Upper lobe of left lung (tissue), 6 donors: ENCODE data around the gene SYCE3. TPM values are rescaled to one million over a fixed set of nuclear protein-coding genes. Genes with fewer than 3 reads are reported as not detected.

Source experiments
- ATAC-seq, 2 donors: fragments of 200-7000 bp; cut with Tn5 transposase; one replicate each; pipeline ENCODE4 v1.9.1; 2022; ENCODE audit warnings: mild to moderate bottlenecking in 2 of 2, moderate library complexity in 2 of 2; ENCODE audit not compliant: low FRiP score in 2 of 2
- DNase-seq, 2 donors: peaks; one replicate each; pipeline ENCODE4 v3.0.0-alpha.2; 2019 to 2020
- H3K27ac ChIP-seq, 4 donors: fragments of 200-600 bp; sonication (generic); one replicate each; pipeline ENCODE4 v1.5.1; 2016 to 2019
- H3K27me3 ChIP-seq, 4 donors: fragments of 200-600 bp; sonication (generic); one replicate each; pipeline ENCODE4 v1.5.1; 2017 to 2019
- H3K36me3 ChIP-seq, 4 donors: fragments of 200-600 bp; sonication (generic); one replicate each; pipeline ENCODE4 v1.5.1; 2016 to 2019
- H3K4me1 ChIP-seq, 4 donors: fragments of 200-600 bp; sonication (generic); one replicate each; pipeline ENCODE4 v1.5.1; 2018 to 2019
- H3K4me3 ChIP-seq, 4 donors: fragments of 200-600 bp; sonication (generic); one replicate each; pipeline ENCODE4 v1.5.1; 2017 to 2019; ENCODE audit warnings: mild to moderate bottlenecking in 2 of 4, moderate library complexity in 1 of 4
- H3K9me3 ChIP-seq, 4 donors: fragments of 200-600 bp; sonication (generic); one replicate each; pipeline ENCODE4 v1.5.1; 2018 to 2019
- CTCF ChIP-seq, 6 experiments: fragments of 450-650 bp in 4 of 6; fragments of 200-600 bp in 2 of 6; sonication (generic) in 2 of 6; IDR thresholded peaks; one replicate each; pipeline ENCODE4 v1.5.1; 2016 to 2019; ENCODE audit warnings: antibody characterized with exemption in 6 of 6
- EP300 ChIP-seq, 4 donors: sonication (generic); formaldehyde crosslinking; IDR thresholded peaks; one replicate each; pipeline ENCODE4 v1.5.1; 2017; ENCODE audit warnings: antibody characterized with exemption in 4 of 4, control low read depth in 2 of 4
- POLR2A ChIP-seq, 4 donors: fragments of 450-650 bp; IDR thresholded peaks; one replicate each; pipeline ENCODE4 v1.5.1; 2016 to 2017; ENCODE audit warnings: antibody characterized with exemption in 4 of 4, mild to moderate bottlenecking in 2 of 4
- POLR2AphosphoS5 ChIP-seq, 2 donors: sonication (generic); formaldehyde crosslinking; IDR thresholded peaks; one replicate each; pipeline ENCODE4 v1.5.1; 2017; ENCODE audit warnings: antibody characterized with exemption in 2 of 2
- WGBS, 2 donors: methylation state at CpG; one replicate each; pipeline ENCODE4 v1.1.5; 2017 to 2018; 5-methylcytosine and 5-hydroxymethylcytosine counted together
- total RNA-seq, 6 donors: library from RNA; depleted of rRNA in 4 of 6; stranded (reverse); fragments of >200 nt in 4 of 6; gene quantifications; one replicate each; pipeline versions ENCODE4 v1.1.0 to v1.2.1, GENCODE V29; 2016 to 2021
- donor health status: DM: no; HTN: no; CAD: no; lungs with moderate emphysema.
- donor health status: DM: no; HTN: yes; CAD: no; lungs with severe emphysema.

SYCE3 gene
- total RNA-seq, 6 donors from 2014 or later, result 3.4 TPM; not detected in 5

GRCh38 chr22:50587407-50587806 is 24.7 kb upstream of the SYCE3 start:
- H3K27me3 ChIP-seq, result no peaks in the 10 kb centered on the region
- 90 to 95% methylated on average over 4 to 5 of the region's 5 CpGs for WGBS, 2 donors
- no peak overlapping the region for H3K4me3 ChIP-seq
- TF ChIP-seq POLR2AphosphoS5 (IDR thresholded peaks at IDR 0.05) (no peak), EP300 (IDR thresholded peaks at IDR 0.05) (no peak)
- H3K27ac ChIP-seq, result no peak overlapping the region
- DNase-seq (no peak), ATAC-seq (no peak)
- peaks cover 3 to 9% (median 8%) of the 10 kb centered on the region in 4 donors for H3K4me1 ChIP-seq
- no peaks in the 10 kb centered on the region for H3K36me3 ChIP-seq
- H3K9me3 ChIP-seq, result no peaks in the 10 kb centered on the region

GRCh38 chr22:50586416-50586815 is 23.7 kb upstream of the SYCE3 start:
- Histone ChIP-seq H3K4me3 (no peak overlapping the region), H3K27me3 (no peaks in the 10 kb centered on the region), H3K27ac (no peak overlapping the region), H3K4me1 (peaks cover 9 to 17% (median 14%) of the 10 kb centered on the region in 4 donors), H3K36me3 (peaks cover 0 to under 1% (median 0%) of the 10 kb centered on the region in 4 donors), H3K9me3 (no peaks in the 10 kb centered on the region)
- ATAC-seq (no peak), DNase-seq (no peak)
- 83 to 84% methylated on average over 3 to 5 of the region's 5 CpGs for WGBS, 2 donors
- TF ChIP-seq POLR2AphosphoS5 (IDR thresholded peaks at IDR 0.05), result no peak
- TF ChIP-seq CTCF (IDR thresholded peaks at IDR 0.05), result no peak
- no peak for TF ChIP-seq POLR2A (IDR thresholded peaks at IDR 0.05)
- TF ChIP-seq EP300 (IDR thresholded peaks at IDR 0.05), result no peak

- H3K36me3 ChIP-seq, result peaks cover 0 to 7% (median 2%) of the 10 kb centered on the region in 4 donors
- H3K4me3 ChIP-seq, result no peak overlapping the region
- H3K9me3 ChIP-seq, result no peaks in the 10 kb centered on the region
- no peak for DNase-seq
- H3K4me1 ChIP-seq, result peaks cover 11 to 23% (median 17%) of the 10 kb centered on the region in 4 donors
- 88 to 96% methylated on average over 8 of the region's 8 CpGs for WGBS, 2 donors
- no peak overlapping the region for H3K27ac ChIP-seq
- no peaks in the 10 kb centered on the region for H3K27me3 ChIP-seq
- no peak for ATAC-seq
- TF ChIP-seq POLR2AphosphoS5 (IDR thresholded peaks at IDR 0.05), result no peak
- TF ChIP-seq POLR2A (IDR thresholded peaks at IDR 0.05), result no peak
- TF ChIP-seq CTCF (IDR thresholded peaks at IDR 0.05), result no peak
- no peak for TF ChIP-seq EP300 (IDR thresholded peaks at IDR 0.05)
These were observed 23.1 kb upstream of the SYCE3 start for GRCh38 chr22:50585781-50586180.

GRCh38 chr22:50585238-50585637 is 22.5 kb upstream of the SYCE3 start:
- WGBS, 2 donors, result 91 to 94% methylated on average over 3 of the region's 3 CpGs

GRCh38 chr22:50584106-50585096 is 21.7 kb upstream of the SYCE3 start:
- H3K36me3 ChIP-seq, result peaks cover 0 to 10% (median 7%) of the 10 kb centered on the region in 4 donors
- WGBS, 2 donors, result 95% methylated on average over 23 of the region's 23 CpGs
- H3K27ac ChIP-seq, result no peak overlapping the region
- TF ChIP-seq CTCF (IDR thresholded peaks at IDR 0.05) (no peak), POLR2AphosphoS5 (IDR thresholded peaks at IDR 0.05) (no peak), POLR2A (IDR thresholded peaks at IDR 0.05) (no peak), EP300 (IDR thresholded peaks at IDR 0.05) (no peak)
- H3K27me3 ChIP-seq, result no peaks in the 10 kb centered on the region
- DNase-seq, result no peak
- H3K9me3 ChIP-seq, result no peaks in the 10 kb centered on the region
- ATAC-seq, result no peak
- peaks cover 11 to 24% (median 17%) of the 10 kb centered on the region in 4 donors for H3K4me1 ChIP-seq
- H3K4me3 ChIP-seq, result no peak overlapping the region

More at GRCh38 chr22:50585238-50585637, 22.5 kb upstream of the SYCE3 start:
- DNase-seq (no peak), ATAC-seq (no peak)
- Histone ChIP-seq H3K27me3 (no peaks in the 10 kb centered on the region), H3K4me3 (no peak overlapping the region), H3K36me3 (peaks cover 0 to 8% (median 5%) of the 10 kb centered on the region in 4 donors), H3K27ac (no peak overlapping the region), H3K4me1 (peaks cover 11 to 24% (median 17%) of the 10 kb centered on the region in 4 donors), H3K9me3 (no peaks in the 10 kb centered on the region)
- TF ChIP-seq POLR2AphosphoS5 (IDR thresholded peaks at IDR 0.05) (no peak), POLR2A (IDR thresholded peaks at IDR 0.05) (no peak)
